T47D (cell line): ENCODE measurements around the gene FRMD5.

Experiments used
- DNase-seq, 2 experiments: peaks; one replicate each; pipeline versions ENCODE4 v3.0.0 to v3.0.0-alpha.2; 2011 to 2012; ENCODE audit warnings: low read depth in 1 of 2, low spot score in 1 of 2
- JUND ChIP-seq: IDR thresholded peaks from 2 replicates; pipeline ENCODE4 v1.6.1; 2012; ENCODE audit warnings: low read depth
- in situ Hi-C: cut with HindIII; loops from 2 replicates; pipeline ENCODE4 v1.10.0; 2016; ENCODE audit warnings: low sequenced_read_pairs, low pct_unique_long_range_greater_than_20kb

Gene FRMD5

DNA sequence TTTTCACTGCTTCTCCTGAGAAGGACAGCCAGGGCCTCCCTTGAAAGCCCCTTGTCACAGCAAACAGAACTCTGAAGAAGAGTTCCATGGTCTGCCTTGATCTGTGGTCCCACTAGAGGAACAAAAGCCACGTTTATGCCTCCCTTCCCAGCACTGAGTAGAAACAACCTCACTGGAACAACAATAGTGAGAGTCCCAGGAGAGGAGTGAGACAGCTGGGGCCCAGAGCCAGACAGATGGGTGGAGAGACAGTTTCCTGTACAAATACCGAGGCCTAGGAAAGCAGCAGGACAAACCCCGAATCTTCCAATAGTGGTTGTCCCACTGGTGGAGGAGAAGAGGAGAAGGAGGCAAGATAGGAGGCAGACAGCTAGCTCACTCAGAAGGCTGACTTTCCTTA, 262.2 kb downstream of the FRMD5 start:
- in situ Hi-C loops: no loop called here
- TF ChIP-seq JUND: no peak

GRCh38 chr15:43931790-43932435, 263.2 kb downstream of the FRMD5 start:
- no peak for DNase-seq
- in situ Hi-C loops: no loop called here
- TF ChIP-seq JUND: no peak

More for the DNA sequence above, 262.2 kb downstream of the FRMD5 start:
- DNase-seq: no peak

DNA sequence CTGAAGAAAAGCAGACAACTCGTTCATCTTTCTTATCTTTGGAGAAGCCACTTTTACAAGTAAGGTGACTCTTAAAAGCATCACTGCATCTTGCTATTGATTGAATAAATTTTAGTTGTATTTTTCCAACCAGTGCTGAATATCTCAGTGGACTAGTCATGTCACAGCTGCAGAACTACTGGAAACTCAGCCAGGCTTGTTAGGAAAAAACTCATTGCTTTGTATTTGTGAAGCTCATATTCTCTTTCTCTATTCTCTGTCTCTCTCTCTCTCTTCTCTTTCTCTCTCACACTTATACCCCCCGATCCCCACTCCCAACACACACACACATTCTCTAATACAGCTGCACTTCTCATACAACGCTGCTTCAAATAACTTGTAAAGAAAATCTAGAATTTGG, 264.0 kb downstream of the FRMD5 start:
- TF ChIP-seq JUND: no peak
- in situ Hi-C loops: no loop called here
- no peak for DNase-seq

DNA sequence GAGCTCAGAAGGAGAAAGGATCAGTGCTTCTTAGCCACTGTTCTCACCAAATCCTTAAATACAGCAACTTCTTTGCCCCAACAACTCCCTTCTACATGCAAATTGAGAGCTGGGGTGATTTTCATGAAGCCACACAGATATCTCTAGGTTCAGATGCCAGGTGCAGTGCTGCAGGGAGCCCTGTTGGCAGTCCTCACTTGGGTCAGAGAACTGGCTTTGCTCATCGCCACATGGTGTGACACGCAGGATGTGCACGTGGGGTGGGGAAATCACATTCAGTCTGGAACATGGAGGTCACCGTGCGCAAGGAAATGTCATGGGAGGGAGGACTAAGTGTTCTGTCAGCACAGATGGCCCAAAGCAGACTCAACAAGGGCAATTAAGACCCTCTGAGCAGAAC, 264.5 kb downstream of the FRMD5 start:
- no peak for TF ChIP-seq JUND
- in situ Hi-C loops: no loop called here

GRCh38 chr15:43930079-43930478, 265.0 kb downstream of the FRMD5 start:
- in situ Hi-C loops: no loop called here
- TF ChIP-seq JUND: no peak
- DNase-seq: peak; percentile 31 to 60

More for the DNA sequence above, 264.5 kb downstream of the FRMD5 start:
- DNase-seq: no peak

GRCh38 chr15:43928152-43928551, 266.9 kb downstream of the FRMD5 start:
- in situ Hi-C loops: no loop called here
- no peak for TF ChIP-seq JUND
- no peak for DNase-seq

GRCh38 chr15:43927203-43927602, 267.9 kb downstream of the FRMD5 start:
- in situ Hi-C loops: no loop called here
- TF ChIP-seq JUND: no peak
- DNase-seq: no peak

GRCh38 chr15:43923553-43923952, 271.5 kb downstream of the FRMD5 start:
- in situ Hi-C loops: no loop called here
- no peak for TF ChIP-seq JUND
- no peak for DNase-seq

DNA sequence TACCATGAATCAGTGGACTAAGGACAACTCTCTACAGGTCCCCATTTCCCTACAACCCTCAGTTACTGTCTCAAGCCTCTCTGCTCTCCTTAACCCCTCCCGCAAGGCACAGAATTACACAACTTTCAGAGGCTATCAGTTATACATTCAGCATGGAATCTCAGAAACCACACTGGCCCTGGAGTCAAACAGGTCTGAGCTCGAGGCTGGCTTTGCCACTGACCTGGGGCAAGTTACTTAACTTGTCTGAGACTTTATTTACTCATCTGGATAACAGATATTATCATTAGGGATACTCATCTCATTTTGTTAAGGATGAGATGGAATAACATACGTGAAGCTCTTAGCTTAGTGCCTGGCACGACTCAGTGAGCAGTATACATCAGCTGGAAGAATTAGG, 273.1 kb downstream of the FRMD5 start:
- TF ChIP-seq JUND: no peak
- DNase-seq: no peak
- in situ Hi-C loops: no loop called here

DNA sequence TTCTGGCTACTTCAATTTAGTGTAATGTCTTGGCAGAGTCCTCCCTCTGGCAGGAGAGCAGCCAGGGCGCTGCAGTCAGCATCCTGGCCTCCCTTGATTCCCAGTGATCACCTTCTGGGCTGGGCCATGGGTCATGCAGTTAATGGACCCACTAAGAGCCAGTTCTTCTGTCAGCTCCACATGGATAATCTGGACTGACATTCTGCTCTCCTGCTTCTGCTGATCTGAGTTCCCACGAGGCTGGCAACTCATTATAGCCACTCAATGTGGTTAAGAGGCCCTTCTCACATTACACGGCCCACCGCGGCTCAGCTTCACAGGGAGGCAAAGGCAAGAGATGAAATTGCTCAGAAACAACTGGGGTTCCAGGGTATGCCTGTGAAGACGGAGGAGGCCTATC, 274.3 kb downstream of the FRMD5 start:
- in situ Hi-C loops: no loop called here
- TF ChIP-seq JUND: no peak
- DNase-seq: no peak

DNA sequence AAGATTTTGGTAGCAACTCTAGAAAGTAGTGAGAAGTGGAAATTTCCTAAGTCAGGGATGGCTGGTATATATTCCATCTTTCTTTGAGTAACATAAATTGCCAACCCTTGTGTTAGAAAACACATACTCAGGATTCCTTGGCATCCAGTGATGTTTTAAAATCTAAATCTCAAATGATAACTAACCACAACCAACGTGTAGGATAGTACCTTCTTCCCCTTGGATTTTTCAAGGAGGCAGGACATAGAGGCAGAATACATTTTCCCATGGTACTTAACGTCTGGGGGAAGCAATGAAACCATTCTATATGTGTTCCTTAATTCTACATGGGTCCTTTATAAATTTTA, 274.8 kb downstream of the FRMD5 start:
- no peak for DNase-seq
- in situ Hi-C loops: no loop called here
- no peak for TF ChIP-seq JUND

GRCh38 chr15:43919540-43920253, 275.4 kb downstream of the FRMD5 start:
- in situ Hi-C loops: no loop called here
- DNase-seq: no peak
- TF ChIP-seq JUND: no peak

GRCh38 chr15:43918717-43919116, 276.4 kb downstream of the FRMD5 start:
- in situ Hi-C loops: no loop called here
- TF ChIP-seq JUND: no peak
- no peak for DNase-seq

DNA sequence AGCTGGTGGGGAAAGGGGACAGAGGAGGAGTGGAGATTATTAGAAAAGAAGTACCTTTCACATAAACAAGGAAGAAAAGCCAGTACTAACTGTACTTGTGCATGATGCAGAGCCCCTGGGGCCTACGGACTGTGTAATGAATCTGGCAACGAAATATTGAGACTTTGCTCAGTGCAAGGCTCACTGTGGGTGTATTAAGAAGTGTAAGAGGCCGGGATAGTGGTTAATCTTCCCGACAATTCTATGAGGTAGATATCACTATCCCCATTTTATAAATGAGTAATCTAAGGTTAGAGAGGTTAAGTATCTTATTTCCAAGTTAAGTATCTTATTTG, 278.8 kb downstream of the FRMD5 start:
- no peak for DNase-seq
- in situ Hi-C loops: no loop called here
- TF ChIP-seq JUND: no peak
